Fibroblast of mammary gland (primary cell): Measurements from ENCODE around the gene ARMC2.

Experiments used
- DNase-seq: peaks from one replicate; pipeline ENCODE4 v3.0.0-alpha.2; 2010; ENCODE audit warnings: low read depth
- H3K4me3 ChIP-seq: 2 replicates; pipeline ENCODE4 v1.5.1; 2011; ENCODE audit warnings: low read depth, mild to moderate bottlenecking, low read length, moderate library complexity; ENCODE audit not compliant: control insufficient read depth
- CTCF ChIP-seq: conservative IDR thresholded peaks from 2 replicates; pipeline ENCODE4 v1.5.1; 2011; ENCODE audit warnings: low read depth, low read length, inconsistent platforms; ENCODE audit not compliant: control insufficient read depth, insufficient read depth

The ARMC2 gene

GRCh38 chr6:108958900-108959770 is 110.9 kb downstream of the ARMC2 start:
- TF ChIP-seq CTCF: no peak
- no peak for DNase-seq
- no peak overlapping the region for H3K4me3 ChIP-seq

DNA sequence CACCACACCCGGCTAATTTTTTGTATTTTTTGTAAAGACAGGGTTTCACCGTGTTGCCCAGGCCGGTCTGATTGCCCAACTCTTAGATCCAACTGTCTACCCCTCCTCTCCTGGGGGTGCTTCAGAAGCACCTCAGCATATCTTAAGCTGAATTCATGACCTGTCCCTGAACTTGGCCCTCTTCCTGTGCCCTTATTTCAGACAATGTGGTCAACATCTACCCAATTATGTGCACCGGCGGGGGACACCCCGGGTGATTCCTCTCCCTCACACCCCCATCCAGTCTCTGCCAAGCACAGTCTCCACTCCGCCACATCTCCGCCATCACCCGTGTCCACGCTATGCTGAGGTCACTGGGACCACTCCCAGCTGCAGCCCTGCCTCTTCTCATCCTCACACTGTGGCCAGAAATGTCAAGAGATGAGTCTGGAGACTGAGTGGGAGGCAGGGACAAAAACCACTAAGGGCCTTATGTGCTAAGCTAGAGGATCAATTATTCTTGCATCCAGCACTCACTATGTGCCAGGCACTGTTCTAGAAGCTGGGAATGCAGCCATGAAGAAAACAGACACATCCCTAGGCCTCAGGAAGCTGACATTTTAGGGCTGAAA is 111.9 kb downstream of the ARMC2 start:
- no peak overlapping the region for H3K4me3 ChIP-seq
- DNase-seq: peak; percentile 68
- TF ChIP-seq CTCF: no peak

- TF ChIP-seq CTCF: no peak
- DNase-seq: peak; percentile 67
- no peak overlapping the region for H3K4me3 ChIP-seq
Measured at GRCh38 chr6:108960601-108961000, 112.4 kb downstream of the ARMC2 start.

GRCh38 chr6:108961077-108961476 is 112.9 kb downstream of the ARMC2 start:
- no peak for TF ChIP-seq CTCF
- DNase-seq: no peak
- no peak overlapping the region for H3K4me3 ChIP-seq

- peak; percentile 82 for DNase-seq
- no peak overlapping the region for H3K4me3 ChIP-seq
- no peak for TF ChIP-seq CTCF
Measured at GRCh38 chr6:108961985-108962384, 113.8 kb downstream of the ARMC2 start.

- H3K4me3 ChIP-seq: no peak overlapping the region
- no peak for TF ChIP-seq CTCF
- no peak for DNase-seq
Measured at GRCh38 chr6:108966251-108966650, 118.0 kb downstream of the ARMC2 start.
